Measurements from ENCODE around the gene ARMS2.

DNA sequence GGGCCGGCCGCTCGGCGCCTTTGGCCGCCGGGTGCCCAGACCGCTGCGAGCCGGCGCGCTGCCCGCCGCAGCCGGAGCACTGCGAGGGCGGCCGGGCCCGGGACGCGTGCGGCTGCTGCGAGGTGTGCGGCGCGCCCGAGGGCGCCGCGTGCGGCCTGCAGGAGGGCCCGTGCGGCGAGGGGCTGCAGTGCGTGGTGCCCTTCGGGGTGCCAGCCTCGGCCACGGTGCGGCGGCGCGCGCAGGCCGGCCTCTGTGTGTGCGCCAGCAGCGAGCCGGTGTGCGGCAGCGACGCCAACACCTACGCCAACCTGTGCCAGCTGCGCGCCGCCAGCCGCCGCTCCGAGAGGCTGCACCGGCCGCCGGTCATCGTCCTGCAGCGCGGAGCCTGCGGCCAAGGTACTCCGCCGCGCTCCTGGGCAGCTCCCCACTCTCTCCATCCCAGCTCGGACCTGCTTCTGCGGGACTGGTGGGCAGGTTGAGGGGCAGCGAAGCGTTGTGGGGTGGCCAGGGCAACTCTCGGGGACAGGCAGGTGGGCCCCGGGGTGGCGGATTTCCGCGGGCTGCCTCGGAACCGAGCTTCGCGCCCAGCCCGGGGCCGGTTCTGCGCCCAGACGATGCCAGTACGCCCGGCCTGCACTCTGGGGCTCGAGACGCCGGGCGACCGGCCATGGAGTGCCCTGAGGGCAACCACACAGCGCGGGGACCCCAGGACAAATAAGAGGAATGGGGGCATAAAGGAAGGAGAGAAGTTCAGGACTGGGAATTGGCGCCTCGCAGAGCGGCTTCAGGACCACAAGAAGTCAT is 7.5 kb downstream of the ARMS2 start:
- TF ChIP-seq POLR2A (IDR thresholded peaks at IDR 0.05), result peak; percentile 32
- TF ChIP-seq, protein P1, sequence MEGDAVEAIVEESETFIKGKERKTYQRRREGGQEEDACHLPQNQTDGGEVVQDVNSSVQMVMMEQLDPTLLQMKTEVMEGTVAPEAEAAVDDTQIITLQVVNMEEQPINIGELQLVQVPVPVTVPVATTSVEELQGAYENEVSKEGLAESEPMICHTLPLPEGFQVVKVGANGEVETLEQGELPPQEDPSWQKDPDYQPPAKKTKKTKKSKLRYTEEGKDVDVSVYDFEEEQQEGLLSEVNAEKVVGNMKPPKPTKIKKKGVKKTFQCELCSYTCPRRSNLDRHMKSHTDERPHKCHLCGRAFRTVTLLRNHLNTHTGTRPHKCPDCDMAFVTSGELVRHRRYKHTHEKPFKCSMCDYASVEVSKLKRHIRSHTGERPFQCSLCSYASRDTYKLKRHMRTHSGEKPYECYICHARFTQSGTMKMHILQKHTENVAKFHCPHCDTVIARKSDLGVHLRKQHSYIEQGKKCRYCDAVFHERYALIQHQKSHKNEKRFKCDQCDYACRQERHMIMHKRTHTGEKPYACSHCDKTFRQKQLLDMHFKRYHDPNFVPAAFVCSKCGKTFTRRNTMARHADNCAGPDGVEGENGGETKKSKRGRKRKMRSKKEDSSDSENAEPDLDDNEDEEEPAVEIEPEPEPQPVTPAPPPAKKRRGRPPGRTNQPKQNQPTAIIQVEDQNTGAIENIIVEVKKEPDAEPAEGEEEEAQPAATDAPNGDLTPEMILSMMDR (IDR thresholded peaks at IDR 0.05), result no peak

Measured in right lobe of liver (tissue), 4 donors.